WERI-Rb-1 (cell line): ENCODE measurements around the gene MS4A4E.
"Not testable (repeated sequence)": the region's sequence is repeated elsewhere in the genome, so short reads cannot be mapped to it uniquely, and the experiment has no call there.

ENCODE experiments used
- DNase-seq: peaks from one replicate; pipeline ENCODE4 v3.0.0-alpha.2; 2020
- H3K27ac ChIP-seq: fragments of 250-450 bp; sonication (Bioruptor Pico); 2 replicates; pipeline ENCODE4 v1.5.1; 2020; ENCODE audit warnings: mild to moderate bottlenecking, moderate library complexity
- H3K27me3 ChIP-seq: fragments of 250-450 bp; sonication (Bioruptor Pico); 2 replicates; pipeline ENCODE4 v1.5.1; 2021; ENCODE audit warnings: mild to moderate bottlenecking, low read depth, moderate library complexity; ENCODE audit not compliant: insufficient read depth, severe bottlenecking
- H3K36me3 ChIP-seq: fragments of 250-450 bp; sonication (Bioruptor Pico); 2 replicates; pipeline ENCODE4 v1.5.1; 2020; ENCODE audit warnings: mild to moderate bottlenecking, moderate library complexity
- H3K4me3 ChIP-seq: 2 replicates; pipeline ENCODE4 v1.5.1; 2011; ENCODE audit warnings: low read depth, mild to moderate bottlenecking, control low read depth, low read length
- H3K9me3 ChIP-seq: fragments of 250-450 bp; sonication (Bioruptor Pico); 2 replicates; pipeline ENCODE4 v1.5.1; 2021; ENCODE audit warnings: mild to moderate bottlenecking, moderate library complexity; ENCODE audit not compliant: severe bottlenecking
- TF ChIP-seq, protein P1 (sequence below): IDR thresholded peaks from 2 replicates; pipeline ENCODE4 v1.5.1; 2011; ENCODE audit warnings: low read depth, mild to moderate bottlenecking, control low read depth, inconsistent platforms, low read length

The MS4A4E gene

DNA sequence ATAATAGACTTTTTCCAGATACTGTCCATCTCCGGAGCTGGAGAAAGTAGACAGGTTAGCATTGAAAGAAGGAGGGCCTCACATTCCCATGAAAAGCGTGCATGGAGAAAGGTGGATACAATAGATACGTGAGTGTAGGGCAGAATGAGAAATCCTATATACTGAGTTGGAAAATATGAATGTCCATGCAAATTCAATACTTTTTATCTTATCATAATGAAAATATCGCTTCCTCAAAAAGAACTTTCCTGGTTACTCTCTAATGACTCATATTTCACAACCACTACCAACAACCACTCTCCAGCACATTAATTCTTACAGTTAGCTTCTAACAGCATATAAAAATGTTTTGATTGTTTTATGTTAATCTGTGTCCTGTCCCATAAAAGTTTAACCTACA is 38.0 kb downstream of the MS4A4E start:
- H3K27me3 ChIP-seq: no peaks in the 10 kb centered on the region
- TF ChIP-seq, protein P1, sequence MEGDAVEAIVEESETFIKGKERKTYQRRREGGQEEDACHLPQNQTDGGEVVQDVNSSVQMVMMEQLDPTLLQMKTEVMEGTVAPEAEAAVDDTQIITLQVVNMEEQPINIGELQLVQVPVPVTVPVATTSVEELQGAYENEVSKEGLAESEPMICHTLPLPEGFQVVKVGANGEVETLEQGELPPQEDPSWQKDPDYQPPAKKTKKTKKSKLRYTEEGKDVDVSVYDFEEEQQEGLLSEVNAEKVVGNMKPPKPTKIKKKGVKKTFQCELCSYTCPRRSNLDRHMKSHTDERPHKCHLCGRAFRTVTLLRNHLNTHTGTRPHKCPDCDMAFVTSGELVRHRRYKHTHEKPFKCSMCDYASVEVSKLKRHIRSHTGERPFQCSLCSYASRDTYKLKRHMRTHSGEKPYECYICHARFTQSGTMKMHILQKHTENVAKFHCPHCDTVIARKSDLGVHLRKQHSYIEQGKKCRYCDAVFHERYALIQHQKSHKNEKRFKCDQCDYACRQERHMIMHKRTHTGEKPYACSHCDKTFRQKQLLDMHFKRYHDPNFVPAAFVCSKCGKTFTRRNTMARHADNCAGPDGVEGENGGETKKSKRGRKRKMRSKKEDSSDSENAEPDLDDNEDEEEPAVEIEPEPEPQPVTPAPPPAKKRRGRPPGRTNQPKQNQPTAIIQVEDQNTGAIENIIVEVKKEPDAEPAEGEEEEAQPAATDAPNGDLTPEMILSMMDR: no peak
- H3K9me3 ChIP-seq: no peaks in the 10 kb centered on the region
- H3K36me3 ChIP-seq: no peaks in the 10 kb centered on the region
- H3K4me3 ChIP-seq: no peak overlapping the region
- DNase-seq: no peak
- H3K27ac ChIP-seq: no peak overlapping the region

DNA sequence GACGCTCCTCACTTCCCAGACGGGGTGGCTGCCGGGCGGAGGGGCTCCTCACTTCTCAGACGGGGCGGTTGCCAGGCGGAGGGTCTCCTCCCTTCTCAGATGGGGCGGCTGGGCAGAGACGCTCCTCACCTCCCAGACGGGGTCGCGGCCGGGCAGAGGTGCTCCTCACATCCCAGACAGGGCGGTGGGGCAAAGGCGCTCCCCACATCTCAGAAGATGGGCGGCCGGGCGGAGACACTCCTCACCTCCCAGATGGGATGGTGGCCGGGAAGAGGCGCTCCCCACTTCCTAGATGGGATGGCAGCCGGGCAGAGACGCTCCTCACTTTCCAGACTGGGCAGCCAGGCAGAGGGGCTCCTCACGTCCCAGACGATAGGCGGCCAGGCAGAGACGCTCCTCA is 41.6 kb downstream of the MS4A4E start:
- not testable (repeated sequence) for H3K27me3 ChIP-seq, H3K4me3 ChIP-seq, H3K9me3 ChIP-seq, DNase-seq, H3K27ac ChIP-seq, H3K36me3 ChIP-seq

DNA sequence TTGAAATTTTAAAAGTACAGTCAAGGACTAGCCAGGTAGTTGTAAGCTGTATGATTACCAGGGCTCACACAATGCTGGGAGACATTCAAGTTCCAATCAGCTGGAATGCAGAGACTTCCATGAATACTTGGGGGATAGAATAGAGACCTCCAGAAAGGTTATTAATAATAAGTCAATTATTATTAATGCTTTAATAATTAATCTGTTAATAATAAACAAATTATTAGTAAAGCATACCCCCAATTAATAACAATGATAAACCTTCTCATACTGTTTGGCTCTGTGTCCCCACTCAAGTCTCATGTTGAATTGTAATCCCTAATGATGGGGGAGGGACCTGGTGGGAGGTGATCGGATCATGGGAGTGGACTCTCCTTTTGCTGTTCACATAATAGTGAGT is 45.5 kb downstream of the MS4A4E start:
- Histone ChIP-seq H3K27me3 (no peaks in the 10 kb centered on the region), H3K9me3 (peaks cover 1% of the 10 kb centered on the region), H3K27ac (no peak overlapping the region), H3K36me3 (no peaks in the 10 kb centered on the region), H3K4me3 (no peak overlapping the region)
- no peak for DNase-seq
- TF ChIP-seq, protein P1: no peak

- no peaks in the 10 kb centered on the region for H3K27me3 ChIP-seq
- peaks cover 3% of the 10 kb centered on the region for H3K9me3 ChIP-seq
- no peaks in the 10 kb centered on the region for H3K36me3 ChIP-seq
- H3K4me3 ChIP-seq: no peak overlapping the region
- TF ChIP-seq, protein P1: no peak
- DNase-seq: no peak
- H3K27ac ChIP-seq: no peak overlapping the region
Observed at GRCh38 chr11:60195923-60196368, 47.0 kb downstream of the MS4A4E start.

- Histone ChIP-seq H3K27ac (no peak overlapping the region), H3K27me3 (no peaks in the 10 kb centered on the region)
Observed at GRCh38 chr11:60194511-60194910, 48.4 kb downstream of the MS4A4E start.

GRCh38 chr11:60193687-60194433 is 49.1 kb downstream of the MS4A4E start:
- TF ChIP-seq, protein P1: peak; percentile 86
- H3K9me3 ChIP-seq: peaks cover 3% of the 10 kb centered on the region
- no peaks in the 10 kb centered on the region for H3K27me3 ChIP-seq
- H3K4me3 ChIP-seq: no peak overlapping the region
- no peak overlapping the region for H3K27ac ChIP-seq
- peak; percentile 67 for DNase-seq
- H3K36me3 ChIP-seq: no peaks in the 10 kb centered on the region

More at GRCh38 chr11:60194511-60194910, 48.4 kb downstream of the MS4A4E start:
- H3K9me3 ChIP-seq: peaks cover 3% of the 10 kb centered on the region
- no peak for DNase-seq
- TF ChIP-seq, protein P1: no peak
- H3K4me3 ChIP-seq: no peak overlapping the region
- H3K36me3 ChIP-seq: no peaks in the 10 kb centered on the region

DNA sequence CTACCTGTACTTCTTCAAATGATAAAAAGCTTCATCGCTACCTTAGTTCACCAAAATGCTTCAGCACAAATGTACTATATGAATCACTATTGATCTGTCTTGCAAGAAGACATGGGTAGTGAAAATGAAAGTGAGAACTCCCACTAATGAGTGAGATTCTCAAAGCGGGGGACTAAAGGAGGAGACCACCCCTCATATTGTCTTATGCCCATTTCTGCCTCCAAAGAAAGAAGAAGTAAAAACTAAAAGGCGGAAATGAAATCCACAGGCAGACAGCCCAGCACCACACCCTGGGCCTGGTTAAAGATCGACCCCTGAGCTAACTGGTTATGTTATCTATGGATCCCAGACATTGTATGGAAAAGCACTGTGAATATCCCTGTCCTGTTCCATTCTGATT is 50.4 kb downstream of the MS4A4E start:
- H3K27me3 ChIP-seq, H3K36me3 ChIP-seq, H3K27ac ChIP-seq, H3K9me3 ChIP-seq, H3K4me3 ChIP-seq, DNase-seq: not testable (repeated sequence)

DNA sequence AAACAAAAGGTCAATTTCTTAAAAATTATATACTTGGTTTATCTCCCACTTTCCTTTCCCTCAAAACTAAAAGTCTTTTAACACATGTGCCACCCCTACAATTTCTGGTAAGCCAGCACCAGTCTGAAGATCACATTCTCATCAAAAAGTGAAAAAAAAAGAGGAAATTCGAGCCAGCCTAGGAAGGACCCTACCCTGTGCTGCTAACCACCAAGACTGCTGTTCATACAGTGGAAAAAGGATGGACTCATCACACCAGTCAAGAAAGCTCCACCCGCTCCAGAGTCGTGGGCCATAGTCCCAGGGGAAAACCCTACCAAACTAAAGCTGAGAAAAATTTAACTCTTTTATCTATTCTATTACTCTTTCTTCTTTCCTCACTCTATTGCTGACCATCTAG is 54.5 kb downstream of the MS4A4E start:
- H3K27me3 ChIP-seq: not testable (repeated sequence)

DNA sequence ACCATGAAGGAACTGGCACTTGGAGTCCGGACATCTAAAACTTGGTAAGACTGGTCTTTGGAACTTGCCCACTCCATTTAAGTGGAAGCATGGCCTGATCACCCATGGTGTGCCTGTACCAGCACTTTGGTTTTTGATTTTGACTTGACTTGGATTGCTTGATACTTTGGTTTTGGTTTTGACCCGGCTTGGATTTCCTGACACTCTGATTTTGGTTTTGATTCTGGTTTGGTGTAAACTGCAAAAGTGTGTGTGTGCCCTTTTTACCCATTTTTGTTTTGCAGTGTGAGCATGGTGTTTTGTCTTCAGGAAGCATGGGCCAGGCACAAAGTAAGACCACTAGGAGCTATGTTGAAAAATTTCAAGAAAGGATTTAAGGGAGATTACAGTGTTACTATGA is 56.8 kb downstream of the MS4A4E start:
- H3K9me3 ChIP-seq, DNase-seq, H3K4me3 ChIP-seq, H3K27ac ChIP-seq, H3K36me3 ChIP-seq, H3K27me3 ChIP-seq: not testable (repeated sequence)

More for the DNA sequence above, 54.5 kb downstream of the MS4A4E start:
- H3K4me3 ChIP-seq, H3K36me3 ChIP-seq, H3K27ac ChIP-seq, H3K9me3 ChIP-seq, DNase-seq: not testable (repeated sequence)

DNA sequence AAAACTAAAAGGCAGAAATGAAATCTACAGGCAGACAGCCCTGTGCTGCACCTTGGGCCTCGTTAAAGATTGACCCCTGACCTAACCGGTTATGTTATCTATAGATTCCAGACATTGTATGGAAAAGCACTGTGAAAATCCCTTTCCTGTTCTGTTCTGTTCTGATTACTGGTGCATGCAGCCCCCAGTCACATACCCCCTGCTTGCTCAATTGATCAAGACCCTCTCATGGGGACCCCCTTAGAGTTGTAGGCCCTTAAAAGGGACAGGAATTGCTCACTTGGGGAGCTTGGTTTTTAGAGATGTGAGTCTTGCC is 57.5 kb downstream of the MS4A4E start:
- not testable (repeated sequence) for DNase-seq, H3K27me3 ChIP-seq, H3K27ac ChIP-seq, H3K36me3 ChIP-seq, H3K4me3 ChIP-seq, H3K9me3 ChIP-seq
